NB4 (cell line): ENCODE results near the gene TELO2.
A peak's percentile ranks its signal among the peaks of the same experiment; 100 is the strongest.

ENCODE experiments used
- CTCF ChIP-seq: IDR thresholded peaks from one replicate; pipeline ENCODE4 v1.5.1; 2012; ENCODE audit warnings: low read depth, low read length
- MAX ChIP-seq: IDR thresholded peaks from 2 replicates; pipeline ENCODE4 v1.6.1; 2011; ENCODE audit warnings: low read depth, low read length
- POLR2A ChIP-seq: IDR thresholded peaks from 2 replicates; pipeline ENCODE4 v1.6.1; 2011; ENCODE audit warnings: mild to moderate bottlenecking; ENCODE audit not compliant: insufficient read length; ENCODE audit errors: extremely low read depth

DNA sequence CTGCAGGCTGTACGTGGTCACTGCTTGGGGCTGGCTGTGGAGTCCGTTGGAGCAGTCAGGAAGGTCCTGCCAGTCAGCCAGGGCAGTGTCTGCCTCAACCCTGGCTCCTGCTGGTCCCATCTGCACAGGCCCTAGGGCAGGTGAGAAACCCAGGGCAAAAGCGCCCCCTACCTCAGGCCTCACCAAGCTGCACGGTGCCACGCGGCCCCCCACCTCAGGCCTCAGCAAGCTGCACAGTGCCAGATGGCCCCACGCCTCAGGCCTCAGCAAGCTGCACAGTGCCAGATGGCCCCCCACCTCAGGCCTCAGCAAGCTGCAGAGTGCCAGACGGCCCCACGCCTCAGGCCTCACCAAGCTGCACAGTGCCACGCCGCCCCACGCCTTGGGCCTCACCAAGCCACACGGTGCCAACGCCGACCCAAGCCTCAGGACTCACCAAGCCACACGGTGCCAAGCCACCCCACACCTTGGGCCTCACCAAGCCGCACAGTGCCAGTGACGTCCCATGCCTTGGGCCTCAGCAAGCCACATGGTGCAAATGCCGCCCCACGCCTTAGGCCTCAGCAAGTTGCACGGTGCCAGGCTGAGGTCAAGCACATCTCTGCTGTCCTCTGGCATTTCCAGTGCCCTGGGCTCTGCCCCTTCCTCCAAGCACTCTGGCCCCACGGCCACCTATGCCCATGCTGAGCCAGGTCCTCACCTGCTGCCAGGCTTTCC lies 45.8 kb downstream of the TELO2 start:
- TF ChIP-seq CTCF (peak; percentile 9), MAX (peak; percentile 22; the same call in 1 of the 2 replicates), POLR2A (no peak)
